Activated naive CD8-positive, alpha-beta T cell treated with anti-CD3 and anti-CD28 coated beads, Interleukin-2, amount 10 ng/mL, durations not matched to agents 7 days and 5 days (primary cell): ENCODE results near the gene SIM2. TPM values are rescaled to one million over a fixed set of nuclear protein-coding genes. Genes with fewer than 3 reads are reported as not detected.
A peak's percentile ranks its signal among the peaks of the same experiment; 100 is the strongest.

Experiments
- ATAC-seq: fragments of 150-1000 bp; cut with Tn5 transposase; one replicate; pipeline ENCODE4 v1.10.0; 2021; ENCODE audit warnings: low read depth, moderate library complexity
- POLR2A ChIA-PET: fragments of 350-600 bp; sonication (Branson Sonifier 250); formaldehyde crosslinking; loops from one replicate; lab custom pipeline; 2021; ENCODE audit warnings: antibody characterized with exemption; lab: Charles Lee
- DNase-seq: peaks from one replicate; pipeline ENCODE4 v3.0.0; 2021
- H3K27ac Mint-ChIP-seq: one replicate; pipeline ENCODE4 v1.8.0; 2022; ENCODE audit warnings: mild to moderate bottlenecking, mixed read lengths
- H3K27me3 Mint-ChIP-seq: one replicate; pipeline ENCODE4 v1.8.0; 2022; ENCODE audit warnings: mild to moderate bottlenecking, moderate library complexity, mixed read lengths
- H3K36me3 Mint-ChIP-seq: one replicate; pipeline ENCODE4 v1.8.0; 2021; ENCODE audit warnings: mild to moderate bottlenecking, mixed read lengths
- H3K4me1 Mint-ChIP-seq: one replicate; pipeline ENCODE4 v1.8.0; 2021; ENCODE audit warnings: mixed read lengths
- H3K4me3 Mint-ChIP-seq: one replicate; pipeline ENCODE4 v1.8.0; 2022; ENCODE audit warnings: mild to moderate bottlenecking, moderate library complexity, mixed read lengths
- H3K9me3 Mint-ChIP-seq: one replicate; pipeline ENCODE4 v1.8.0; 2021; ENCODE audit warnings: mixed read lengths
- total RNA-seq, 2 experiments: library from RNA; stranded (reverse); gene quantifications; one replicate each; pipeline ENCODE4 v1.2.3, GENCODE V29; 2021

Gene SIM2
- total RNA-seq, 2 experiments from 2014 or later: not detected

- Mint-ChIP-seq H3K36me3 (no peaks in the 10 kb centered on the region), H3K27me3 (peaks cover 87% of the 10 kb centered on the region), H3K9me3 (no peaks in the 10 kb centered on the region), H3K27ac (no peak overlapping the region), H3K4me1 (peaks cover 14% of the 10 kb centered on the region), H3K4me3 (no peak overlapping the region)
- POLR2A ChIA-PET: interaction anchor here (0.5 kb wide), 1 partner anchor 10 kb away, joined by 3 read pairs; no protein-coding TSS in a partner anchor
- no peak for DNase-seq
- ATAC-seq: no peak
These were observed 8.2 kb downstream of the SIM2 start for GRCh38 chr21:36706951-36707762.

GRCh38 chr21:36707763-36708285 lies 8.9 kb downstream of the SIM2 start:
- Mint-ChIP-seq H3K27me3 (peaks cover 87% of the 10 kb centered on the region), H3K4me3 (no peak overlapping the region), H3K4me1 (peaks cover 14% of the 10 kb centered on the region), H3K9me3 (no peaks in the 10 kb centered on the region), H3K36me3 (no peaks in the 10 kb centered on the region), H3K27ac (no peak overlapping the region)
- POLR2A ChIA-PET: interaction anchor here (0.5 kb wide), 1 partner anchor 9 kb away, joined by 3 read pairs; no protein-coding TSS in a partner anchor
- DNase-seq (no peak), ATAC-seq (no peak)

- peaks cover 87% of the 10 kb centered on the region for H3K27me3 Mint-ChIP-seq
- no peaks in the 10 kb centered on the region for H3K36me3 Mint-ChIP-seq
- peaks cover 14% of the 10 kb centered on the region for H3K4me1 Mint-ChIP-seq
- H3K9me3 Mint-ChIP-seq: no peaks in the 10 kb centered on the region
- POLR2A ChIA-PET: no interaction called here
- no peak for ATAC-seq
- peak overlapping the region; percentile 25 for H3K27ac Mint-ChIP-seq
- H3K4me3 Mint-ChIP-seq: no peak overlapping the region
- DNase-seq: no peak
These were observed 9.5 kb downstream of the SIM2 start for GRCh38 chr21:36708286-36709029.

- Mint-ChIP-seq H3K9me3 (no peaks in the 10 kb centered on the region), H3K36me3 (no peaks in the 10 kb centered on the region), H3K27me3 (peaks cover 86% of the 10 kb centered on the region), H3K4me1 (peaks cover 14% of the 10 kb centered on the region), H3K4me3 (no peak overlapping the region), H3K27ac (no peak overlapping the region)
- ATAC-seq (no peak), DNase-seq (no peak)
- POLR2A ChIA-PET: no interaction called here
These were observed 10.3 kb downstream of the SIM2 start for GRCh38 chr21:36709030-36709867.

GRCh38 chr21:36709868-36710728 lies 11.2 kb downstream of the SIM2 start:
- POLR2A ChIA-PET: no interaction called here

GRCh38 chr21:36710729-36711048 lies 11.8 kb downstream of the SIM2 start:
- H3K4me1 Mint-ChIP-seq: peaks cover 14% of the 10 kb centered on the region

More at GRCh38 chr21:36709868-36710728, 11.2 kb downstream of the SIM2 start:
- no peak overlapping the region for H3K27ac Mint-ChIP-seq
- H3K27me3 Mint-ChIP-seq: peaks cover 88% of the 10 kb centered on the region
- no peak overlapping the region for H3K4me3 Mint-ChIP-seq
- ATAC-seq: no peak
- no peaks in the 10 kb centered on the region for H3K36me3 Mint-ChIP-seq
- H3K4me1 Mint-ChIP-seq: peaks cover 14% of the 10 kb centered on the region
- H3K9me3 Mint-ChIP-seq: no peaks in the 10 kb centered on the region
- DNase-seq: no peak

GRCh38 chr21:36713746-36714145 lies 14.8 kb downstream of the SIM2 start:
- Mint-ChIP-seq H3K27me3 (peaks cover 73% of the 10 kb centered on the region), H3K27ac (no peak overlapping the region), H3K36me3 (no peaks in the 10 kb centered on the region), H3K4me1 (no peaks in the 10 kb centered on the region), H3K4me3 (no peak overlapping the region), H3K9me3 (no peaks in the 10 kb centered on the region)
- ATAC-seq: no peak
- DNase-seq: no peak
- POLR2A ChIA-PET: no interaction called here

More at GRCh38 chr21:36710729-36711048, 11.8 kb downstream of the SIM2 start:
- Mint-ChIP-seq H3K27ac (no peak overlapping the region), H3K4me3 (no peak overlapping the region), H3K27me3 (peaks cover 88% of the 10 kb centered on the region), H3K36me3 (no peaks in the 10 kb centered on the region), H3K9me3 (no peaks in the 10 kb centered on the region)
- ATAC-seq (no peak), DNase-seq (no peak)
- POLR2A ChIA-PET: no interaction called here

GRCh38 chr21:36716387-36716786 lies 17.5 kb downstream of the SIM2 start:
- Mint-ChIP-seq H3K36me3 (no peaks in the 10 kb centered on the region), H3K27me3 (peaks cover 61% of the 10 kb centered on the region), H3K27ac (no peak overlapping the region), H3K4me1 (no peaks in the 10 kb centered on the region), H3K9me3 (no peaks in the 10 kb centered on the region), H3K4me3 (no peak overlapping the region)
- ATAC-seq: no peak
- no peak for DNase-seq
- POLR2A ChIA-PET: no interaction called here

GRCh38 chr21:36716836-36717235 lies 17.9 kb downstream of the SIM2 start:
- no peak overlapping the region for H3K4me3 Mint-ChIP-seq
- no peak overlapping the region for H3K27ac Mint-ChIP-seq
- H3K9me3 Mint-ChIP-seq: no peaks in the 10 kb centered on the region
- no peaks in the 10 kb centered on the region for H3K36me3 Mint-ChIP-seq
- no peaks in the 10 kb centered on the region for H3K4me1 Mint-ChIP-seq
- no peak for DNase-seq
- no peak for ATAC-seq
- POLR2A ChIA-PET: interaction anchor here (0.7 kb wide), 1 partner anchor 9 kb away, joined by 3 read pairs; no protein-coding TSS in a partner anchor
- H3K27me3 Mint-ChIP-seq: peaks cover 58% of the 10 kb centered on the region

- H3K27me3 Mint-ChIP-seq: peaks cover 46% of the 10 kb centered on the region
- H3K36me3 Mint-ChIP-seq: no peaks in the 10 kb centered on the region
- H3K4me1 Mint-ChIP-seq: no peaks in the 10 kb centered on the region
- no peaks in the 10 kb centered on the region for H3K9me3 Mint-ChIP-seq
- no peak for DNase-seq
- ATAC-seq: no peak
- no peak overlapping the region for H3K4me3 Mint-ChIP-seq
- H3K27ac Mint-ChIP-seq: no peak overlapping the region
- POLR2A ChIA-PET: no interaction called here
These were observed 19.1 kb downstream of the SIM2 start for GRCh38 chr21:36717976-36718375.

GRCh38 chr21:36718951-36719501 lies 20.1 kb downstream of the SIM2 start:
- no peaks in the 10 kb centered on the region for H3K36me3 Mint-ChIP-seq
- no peak for DNase-seq
- H3K4me1 Mint-ChIP-seq: no peaks in the 10 kb centered on the region
- H3K27me3 Mint-ChIP-seq: peaks cover 37% of the 10 kb centered on the region
- no peak for ATAC-seq
- POLR2A ChIA-PET: no interaction called here
- H3K27ac Mint-ChIP-seq: no peak overlapping the region
- H3K4me3 Mint-ChIP-seq: no peak overlapping the region
- H3K9me3 Mint-ChIP-seq: no peaks in the 10 kb centered on the region

GRCh38 chr21:36719614-36720013 lies 20.7 kb downstream of the SIM2 start:
- H3K27me3 Mint-ChIP-seq: peaks cover 31% of the 10 kb centered on the region

More at GRCh38 chr21:36719614-36720013, 20.7 kb downstream of the SIM2 start:
- Mint-ChIP-seq H3K4me1 (no peaks in the 10 kb centered on the region), H3K36me3 (no peaks in the 10 kb centered on the region), H3K27ac (no peak overlapping the region), H3K4me3 (no peak overlapping the region), H3K9me3 (no peaks in the 10 kb centered on the region)
- no peak for ATAC-seq
- POLR2A ChIA-PET: no interaction called here
- no peak for DNase-seq
